H9 (cell line): ENCODE measurements around the gene EGFR. TPM values are rescaled to one million over a fixed set of nuclear protein-coding genes. Genes with fewer than 3 reads are reported as not detected.

Source experiments
- DNase-seq: peaks from one replicate; pipeline ENCODE4 v3.0.0-alpha.2; 2017
- H2AFZ ChIP-seq: one replicate; pipeline ENCODE4 v1.6.1; 2013; ENCODE audit warnings: mild to moderate bottlenecking, low read length, control low read depth, moderate library complexity
- H2AK5ac ChIP-seq: 2 replicates; pipeline ENCODE4 v1.6.1; 2013; ENCODE audit warnings: low read length, control low read depth, mixed read lengths; ENCODE audit not compliant: insufficient read length
- H2BK120ac ChIP-seq: one replicate; pipeline ENCODE4 v1.6.1; 2013; ENCODE audit warnings: low read depth, mild to moderate bottlenecking, low read length, control low read depth, inconsistent platforms; ENCODE audit not compliant: poor library complexity, severe bottlenecking
- H2BK12ac ChIP-seq: 2 replicates; pipeline ENCODE4 v1.6.1; 2013; ENCODE audit warnings: low read length, control low read depth, mixed read lengths, low read depth; ENCODE audit not compliant: insufficient read length
- H2BK15ac ChIP-seq: 2 replicates; pipeline ENCODE4 v1.6.1; 2013; ENCODE audit warnings: low read depth, low read length, control low read depth
- H2BK20ac ChIP-seq: one replicate; pipeline ENCODE4 v1.6.1; 2013; ENCODE audit warnings: low read depth, mild to moderate bottlenecking, low read length, control low read depth, inconsistent platforms; ENCODE audit not compliant: poor library complexity, severe bottlenecking
- H2BK5ac ChIP-seq: 2 replicates; pipeline ENCODE4 v1.6.1; 2013; ENCODE audit warnings: low read length, control low read depth, mixed read lengths; ENCODE audit not compliant: insufficient read length
- H3K14ac ChIP-seq: 2 replicates; pipeline ENCODE4 v1.6.1; 2013; ENCODE audit warnings: low read length, control low read depth; ENCODE audit not compliant: insufficient read depth
- H3K18ac ChIP-seq: 2 replicates; pipeline ENCODE4 v1.6.1; 2013; ENCODE audit warnings: low read depth, mild to moderate bottlenecking, mixed read lengths, low read length, control low read depth; ENCODE audit not compliant: insufficient read length
- H3K23ac ChIP-seq: 2 replicates; pipeline ENCODE4 v1.6.1; 2013; ENCODE audit warnings: low read length, control low read depth, mixed read lengths, low read depth; ENCODE audit not compliant: insufficient read length
- H3K23me2 ChIP-seq: 2 replicates; pipeline ENCODE4 v1.6.1; 2013; ENCODE audit warnings: low read depth, mild to moderate bottlenecking, mixed read lengths, low read length, control low read depth; ENCODE audit not compliant: insufficient read length, poor library complexity, severe bottlenecking
- H3K27ac ChIP-seq: 2 replicates; pipeline ENCODE4 v1.5.1; 2013; ENCODE audit warnings: low read length, control low read depth, mixed read lengths, low read depth; ENCODE audit not compliant: insufficient read length
- H3K27me3 ChIP-seq: 2 replicates; pipeline ENCODE4 v1.6.1; 2013; ENCODE audit warnings: low read length, control low read depth, inconsistent platforms; ENCODE audit not compliant: insufficient read depth
- H3K4ac ChIP-seq: 2 replicates; pipeline ENCODE4 v1.6.1; 2013; ENCODE audit warnings: low read depth, mild to moderate bottlenecking, control low read depth, inconsistent platforms, low read length, moderate library complexity
- H3K4me1 ChIP-seq: 2 replicates; pipeline ENCODE4 v1.6.1; 2013; ENCODE audit warnings: low read length, control low read depth, inconsistent platforms; ENCODE audit not compliant: insufficient read depth
- H3K4me2 ChIP-seq: 2 replicates; pipeline ENCODE4 v1.6.1; 2013; ENCODE audit warnings: low read length, control low read depth, mixed read lengths; ENCODE audit not compliant: insufficient read length, insufficient read depth
- H3K56ac ChIP-seq: 2 replicates; pipeline ENCODE4 v1.6.1; 2013; ENCODE audit warnings: low read depth, mild to moderate bottlenecking, mixed read lengths, low read length, control low read depth; ENCODE audit not compliant: insufficient read length
- H3K79me1 ChIP-seq: 2 replicates; pipeline ENCODE4 v1.6.1; 2013; ENCODE audit warnings: low read depth, mild to moderate bottlenecking, moderate library complexity, low read length, control low read depth, inconsistent platforms; ENCODE audit not compliant: insufficient read depth, poor library complexity, severe bottlenecking
- H3K79me2 ChIP-seq: 2 replicates; pipeline ENCODE4 v1.6.1; 2013; ENCODE audit warnings: low read length, control low read depth, inconsistent platforms; ENCODE audit not compliant: insufficient read depth
- H3K9ac ChIP-seq: 2 replicates; pipeline ENCODE4 v1.6.1; 2013; ENCODE audit warnings: low read length, control low read depth, mixed read lengths; ENCODE audit not compliant: insufficient read length; ENCODE audit errors: extremely low read depth
- H3K9me3 ChIP-seq: one replicate; pipeline ENCODE4 v1.6.1; 2013; ENCODE audit warnings: low read depth, low read length, inconsistent platforms; ENCODE audit not compliant: control insufficient read depth
- H3T11ph ChIP-seq: one replicate; pipeline ENCODE4 v1.6.1; 2013; ENCODE audit warnings: mild to moderate bottlenecking, low read length, control low read depth, inconsistent platforms
- H4K20me1 ChIP-seq: one replicate; pipeline ENCODE4 v1.6.1; 2013; ENCODE audit not compliant: control insufficient read depth, insufficient read length, insufficient read depth
- H4K5ac ChIP-seq: 2 replicates; pipeline ENCODE4 v1.6.1; 2013; ENCODE audit warnings: low read depth, mild to moderate bottlenecking, mixed read lengths, low read length, control low read depth; ENCODE audit not compliant: insufficient read length
- H4K8ac ChIP-seq: replicated peaks from 2 replicates; pipeline ENCODE4 v1.6.1; 2013; ENCODE audit warnings: low read length, control low read depth, mixed read lengths, low read depth; ENCODE audit not compliant: insufficient read length
- H4K91ac ChIP-seq: 2 replicates; pipeline ENCODE4 v1.6.1; 2013; ENCODE audit warnings: low read depth, mild to moderate bottlenecking, moderate library complexity, mixed read lengths, low read length, control low read depth; ENCODE audit not compliant: insufficient read length
- H3K27ac Mint-ChIP-seq, 3 experiments: 2 replicates in 2 of 3; 3 replicates in 1 of 3; pipeline ENCODE4 v1.8.0; 2020 to 2021; ENCODE audit warnings: mixed read lengths in 3 of 3, mild to moderate bottlenecking in 1 of 3, moderate library complexity in 1 of 3
- H3K27me3 Mint-ChIP-seq: 2 replicates; pipeline ENCODE4 v1.8.0; 2021; ENCODE audit warnings: low read depth, mild to moderate bottlenecking, moderate library complexity, mixed read lengths
- H3K36me3 Mint-ChIP-seq, 3 experiments: 2 replicates in 2 of 3; 3 replicates in 1 of 3; pipeline ENCODE4 v1.8.0; 2020 to 2021; ENCODE audit warnings: low read depth in 3 of 3, mixed read lengths in 3 of 3; ENCODE audit not compliant: insufficient read depth in 1 of 3
- H3K4me1 Mint-ChIP-seq, 2 experiments: 2 replicates each; pipeline ENCODE4 v1.8.0; 2020; ENCODE audit warnings: mixed read lengths in 2 of 2
- H3K4me3 Mint-ChIP-seq, 2 experiments: 2 replicates in 1 of 2; 3 replicates in 1 of 2; pipeline ENCODE4 v1.8.0; 2020 to 2021; ENCODE audit warnings: mild to moderate bottlenecking in 2 of 2, mixed read lengths in 2 of 2, moderate library complexity in 1 of 2
- H3K9me3 Mint-ChIP-seq, 2 experiments: 2 replicates in 1 of 2; 3 replicates in 1 of 2; pipeline ENCODE4 v1.8.0; 2020; ENCODE audit warnings: mild to moderate bottlenecking in 2 of 2, mixed read lengths in 2 of 2, moderate library complexity in 1 of 2
- CTCF ChIP-seq: fragments of 200-600 bp; sonication (generic); conservative IDR thresholded peaks from 3 replicates; pipeline ENCODE4 v1.8.0; 2021; ENCODE audit warnings: antibody characterized with exemption, mild to moderate bottlenecking
- WGBS: extraction: QIAGEN DNeasy Blood & Tissue Kit; methylation state at CpG from one replicate; pipeline ENCODE4 v1.1.7; 2013; ENCODE audit warnings: missing lambda C conversion rate, low lambda C conversion rate, mixed read lengths; ENCODE audit not compliant: insufficient read length; ENCODE audit errors: extremely low coverage; 5-methylcytosine and 5-hydroxymethylcytosine counted together
- total RNA-seq: library from RNA; stranded (reverse); gene quantifications from 2 replicates; pipeline ENCODE4 v1.2.1, GENCODE V29; 2021

The EGFR gene
- total RNA-seq, 1 experiment from 2014 or later, result 3.3 TPM

- no peak overlapping the region for H3K27ac Mint-ChIP-seq
- no peaks in the 10 kb centered on the region for H3K36me3 Mint-ChIP-seq
- no peaks in the 10 kb centered on the region for H3K79me2 ChIP-seq
- H4K5ac ChIP-seq, result no peak overlapping the region
- no peaks in the 10 kb centered on the region for H3K27me3 ChIP-seq
- H3K18ac ChIP-seq, result no peak overlapping the region
- H2AK5ac ChIP-seq, result no peak overlapping the region
- H3K79me1 ChIP-seq, result no peaks in the 10 kb centered on the region
- no peak overlapping the region for H2BK5ac ChIP-seq
- no peak overlapping the region for H3K9ac ChIP-seq
- H2BK20ac ChIP-seq, result no peak overlapping the region
- no peak overlapping the region for H2BK120ac ChIP-seq
- H2AFZ ChIP-seq, result no peak overlapping the region
- H4K20me1 ChIP-seq, result no peaks in the 10 kb centered on the region
- H3K4me3 Mint-ChIP-seq, result no peak overlapping the region
- no peak overlapping the region for H3K23ac ChIP-seq
- WGBS, result no CpG with 5 or more reads among the region's 2 CpGs
- TF ChIP-seq CTCF, result no peak
- H2BK12ac ChIP-seq, result no peak overlapping the region
- H3K4me1 Mint-ChIP-seq, result 0 out of 4 replicates have a peak, but pooled peaks cover 0 to 1% of the 10 kb centered on the region in 2 experiments
- no peak overlapping the region for H3K14ac ChIP-seq
- H3K27ac ChIP-seq, result no peak overlapping the region
- H3K27me3 Mint-ChIP-seq, result no peaks in the 10 kb centered on the region
- H2BK15ac ChIP-seq, result no peak overlapping the region
- H3K23me2 ChIP-seq, result no peaks in the 10 kb centered on the region
- H3K4me2 ChIP-seq, result no peak overlapping the region
- no peaks in the 10 kb centered on the region for H3K9me3 Mint-ChIP-seq
- H3K9me3 ChIP-seq, result no peaks in the 10 kb centered on the region
- H3K56ac ChIP-seq, result no peak overlapping the region
- H4K91ac ChIP-seq, result no peak overlapping the region
- H3K4me1 ChIP-seq, result no peaks in the 10 kb centered on the region
- H3T11ph ChIP-seq, result no peak overlapping the region
- DNase-seq, result no peak
- no peak overlapping the region for H3K4ac ChIP-seq
- H4K8ac ChIP-seq, result no peak overlapping the region
Observed at GRCh38 chr7:55060085-55060484, 41.3 kb downstream of the EGFR start.
